Body of pancreas (tissue), 4 donors: Measurements from ENCODE around the gene MSS51. TPM values are rescaled to one million over a fixed set of nuclear protein-coding genes. Genes with fewer than 3 reads are reported as not detected.

ENCODE experiments used
- ATAC-seq: fragments of 150-250 bp; one replicate; pipeline ENCODE4 v1.9.1; 2016
- DNase-seq, 4 donors: peaks; one replicate each; pipeline ENCODE4 v3.0.0-alpha.2; 2019
- H3K27ac ChIP-seq, 4 donors: fragments of 200-600 bp; sonication (generic); 1 replicate in 3 of 4; 2 replicates in 1 of 4; pipeline versions ENCODE4 v1.5.1 to v1.6.1; 2016 to 2019; ENCODE audit warnings: mild to moderate bottlenecking in 1 of 4, mixed read lengths in 1 of 4, moderate library complexity in 1 of 4
- H3K27me3 ChIP-seq, 2 donors: fragments of 200-600 bp; sonication (generic); one replicate each; pipeline ENCODE4 v1.6.0; 2016; ENCODE audit warnings: mild to moderate bottlenecking in 1 of 2
- H3K36me3 ChIP-seq, 2 donors: fragments of 200-600 bp; sonication (generic); replicated peaks in 1 of 2; 2 replicates each; pipeline ENCODE4 v1.5.1; 2016; ENCODE audit warnings: low read depth in 2 of 2; ENCODE audit not compliant: insufficient read depth in 1 of 2
- H3K4me1 ChIP-seq: fragments of 200-600 bp; sonication (generic); one replicate; pipeline ENCODE4 v1.6.0; 2016
- H3K4me3 ChIP-seq, 2 donors: fragments of 200-600 bp; sonication (generic); 1 replicate in 1 of 2; 2 replicates in 1 of 2; pipeline ENCODE4 v1.5.1; 2016 to 2019
- H3K9me3 ChIP-seq, 3 donors: fragments of 200-600 bp; sonication (generic); 1 replicate in 2 of 3; 2 replicates in 1 of 3; pipeline ENCODE4 v1.5.1; 2016
- CTCF ChIP-seq, 7 experiments: fragments of 450-650 bp in 4 of 7; fragments of 200-600 bp in 3 of 7; sonication (generic) in 3 of 7; IDR thresholded peaks; one replicate each; pipeline ENCODE4 v1.5.1; 2016 to 2019; ENCODE audit warnings: antibody characterized with exemption in 7 of 7
- POLR2A ChIP-seq, 3 donors: fragments of 450-650 bp; IDR thresholded peaks; one replicate each; pipeline ENCODE4 v1.6.1; 2016; ENCODE audit warnings: antibody characterized with exemption in 3 of 3, mild to moderate bottlenecking in 2 of 3
- WGBS, 2 donors: methylation state at CpG; one replicate each; pipeline ENCODE4 v1.1.5; 2017; 5-methylcytosine and 5-hydroxymethylcytosine counted together
- intact Hi-C: fragments of 100-400 bp; cut with DNase I; formaldehyde crosslinking; loops from one replicate; pipeline ENCODE4 v1.15.1; 2023
- total RNA-seq, 2 donors: library from RNA; depleted of rRNA; stranded (reverse); fragments of >200 nt; gene quantifications; one replicate each; pipeline ENCODE4 v1.1.0, GENCODE V29; 2016

Gene MSS51
- total RNA-seq, 2 donors from 2014 or later = 2.3 to 3.9 TPM

- no peak overlapping the region for H3K27ac ChIP-seq
- H3K9me3 ChIP-seq = no peaks in the 10 kb centered on the region
- H3K4me1 ChIP-seq = no peaks in the 10 kb centered on the region
- intact Hi-C loops = no loop called here
- H3K4me3 ChIP-seq = no peak overlapping the region
- no peaks in the 10 kb centered on the region for H3K27me3 ChIP-seq
- H3K36me3 ChIP-seq = peaks cover 4 to 19% of the 10 kb centered on the region in 2 donors
- 86 to 92% methylated on average over 2 of the region's 2 CpGs for WGBS, 2 donors
- DNase-seq (no peak), ATAC-seq (no peak)
- TF ChIP-seq CTCF (IDR thresholded peaks at IDR 0.05) (no peak), POLR2A (IDR thresholded peaks at IDR 0.05) (no peak)
Observed at GRCh38 chr10:73467206-73467605, 33.8 kb upstream of the MSS51 start.

GRCh38 chr10:73465978-73466726 is 32.8 kb upstream of the MSS51 start:
- H3K27me3 ChIP-seq = no peaks in the 10 kb centered on the region
- WGBS, 2 donors = 73 to 76% methylated on average over 2 of the region's 2 CpGs
- no peaks in the 10 kb centered on the region for H3K9me3 ChIP-seq
- ATAC-seq = no peak
- intact Hi-C loops = no loop called here
- peaks cover 4 to 19% of the 10 kb centered on the region in 2 donors for H3K36me3 ChIP-seq
- no peak overlapping the region for H3K27ac ChIP-seq
- TF ChIP-seq POLR2A (IDR thresholded peaks at IDR 0.05) (no peak), CTCF (IDR thresholded peaks at IDR 0.05) (no peak)
- no peaks in the 10 kb centered on the region for H3K4me1 ChIP-seq
- H3K4me3 ChIP-seq = no peak overlapping the region
- DNase-seq = no peak

- TF ChIP-seq POLR2A (IDR thresholded peaks at IDR 0.05) (no peak), CTCF (IDR thresholded peaks at IDR 0.05) (no peak)
- DNase-seq (no peak), ATAC-seq (no peak)
- 95 to 97% methylated on average over 4 of the region's 4 CpGs for WGBS, 2 donors
- no peak overlapping the region for H3K27ac ChIP-seq
- H3K36me3 ChIP-seq = no peaks in the 10 kb centered on the region
- H3K9me3 ChIP-seq = no peaks in the 10 kb centered on the region
- intact Hi-C loops = no loop called here
- H3K4me3 ChIP-seq = no peak overlapping the region
- no peaks in the 10 kb centered on the region for H3K27me3 ChIP-seq
- H3K4me1 ChIP-seq = no peaks in the 10 kb centered on the region
Observed at GRCh38 chr10:73460897-73461296, 27.5 kb upstream of the MSS51 start.

- TF ChIP-seq CTCF (IDR thresholded peaks at IDR 0.05) (no peak), POLR2A (IDR thresholded peaks at IDR 0.05) (no peak)
- H3K27ac ChIP-seq = no peak overlapping the region
- intact Hi-C loops = no loop called here
Observed at GRCh38 chr10:73459683-73460314, 26.4 kb upstream of the MSS51 start.

More at GRCh38 chr10:73459683-73460314, 26.4 kb upstream of the MSS51 start:
- Histone ChIP-seq H3K4me3 (no peak overlapping the region), H3K36me3 (no peaks in the 10 kb centered on the region), H3K9me3 (no peaks in the 10 kb centered on the region), H3K4me1 (no peaks in the 10 kb centered on the region), H3K27me3 (no peaks in the 10 kb centered on the region)
- no peak for ATAC-seq
- no peak for DNase-seq
- WGBS, 2 donors = 91 to 93% methylated on average over 6 of the region's 6 CpGs
